BJ (cell line): ENCODE results near the gene EPOP. TPM values are rescaled to one million over a fixed set of nuclear protein-coding genes. Genes with fewer than 3 reads are reported as not detected.

Experiments
- CTCF ChIA-PET: fragments of 350-600 bp; formaldehyde crosslinking; extraction: SDS; loops from one replicate; lab custom pipeline; 2021; ENCODE audit warnings: antibody characterized with exemption, inconsistent platforms; lab: Yijun Ruan, JAX
- POLR2A ChIA-PET: fragments of 300-600 bp; sonication (Branson Sonifier 250); formaldehyde crosslinking; extraction: SDS; loops from one replicate; lab custom pipeline; 2021; ENCODE audit warnings: antibody characterized with exemption; lab: Charles Lee
- DNase-seq: peaks from one replicate; pipeline ENCODE4 v3.0.0-alpha.2; 2011; ENCODE audit warnings: low read depth
- H3K27me3 ChIP-seq: 2 replicates; pipeline ENCODE4 v1.6.0; 2011; ENCODE audit warnings: low read length; ENCODE audit not compliant: control insufficient read depth, insufficient read depth
- H3K36me3 ChIP-seq: 2 replicates; pipeline ENCODE4 v1.5.1; 2011; ENCODE audit warnings: low read length; ENCODE audit not compliant: control insufficient read depth, insufficient read depth
- H3K4me3 ChIP-seq: 2 replicates; pipeline ENCODE4 v1.5.1; 2011; ENCODE audit warnings: low read depth, mild to moderate bottlenecking, control low read depth, low read length
- CTCF ChIP-seq: IDR thresholded peaks from 2 replicates; pipeline ENCODE4 v1.5.1; 2011; ENCODE audit warnings: low read depth, mild to moderate bottlenecking, control low read depth, inconsistent platforms, low read length, moderate library complexity; ENCODE audit not compliant: insufficient read depth
- polyA plus RNA-seq: library from polyadenylated mRNA; depleted of rRNA; stranded (reverse); fragments of >200 nt; gene quantifications from 2 replicates; pipeline ENCODE4 v1.2.3, GENCODE V29; 2011

The EPOP gene
- polyA plus RNA-seq, 1 experiment = 0.52 TPM

DNA sequence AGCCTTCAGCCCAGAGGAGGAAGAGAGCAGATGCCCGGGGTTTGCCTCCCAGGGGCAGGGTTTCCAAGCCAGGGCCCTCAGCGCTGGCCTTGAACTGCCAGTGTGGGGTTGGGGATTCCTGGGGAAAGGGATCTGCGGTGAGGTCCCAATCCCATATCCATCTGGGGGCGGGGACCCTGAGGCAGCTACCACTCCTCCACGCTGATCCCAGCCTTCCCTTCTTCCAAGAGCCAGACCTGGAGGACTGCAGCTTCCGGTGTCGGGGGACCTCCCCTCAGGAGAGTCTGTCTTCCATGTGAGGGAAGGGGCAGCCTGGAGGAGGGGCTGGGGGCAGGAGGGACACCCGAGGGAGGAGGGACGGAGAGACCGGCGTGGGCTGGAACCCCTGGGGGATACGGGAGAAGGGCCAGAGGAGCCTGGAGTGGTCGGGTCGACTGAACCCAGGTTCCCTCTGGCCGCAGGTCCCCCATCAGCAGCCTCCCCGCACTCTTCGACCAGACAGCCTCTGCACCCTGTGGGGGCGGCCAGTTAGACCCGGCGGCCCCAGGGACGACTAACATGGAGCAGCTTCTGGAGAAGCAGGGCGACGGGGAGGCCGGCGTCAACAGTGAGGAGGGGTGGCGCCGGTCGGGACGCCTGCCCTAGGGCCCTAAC is 44.7 kb upstream of the EPOP start:
- H3K27me3 ChIP-seq = no peaks in the 10 kb centered on the region
- peaks cover 38% of the 10 kb centered on the region for H3K36me3 ChIP-seq
- POLR2A ChIA-PET = no interaction called here
- no peak overlapping the region for H3K4me3 ChIP-seq
- CTCF ChIA-PET = interaction anchor here (1.1 to 5.3 kb wide), 4 partner anchors 9 to 43 kb away, joined by 3 to 22 read pairs (median 6); partner anchors contain the start of gene CISD3
- no peak for DNase-seq
- TF ChIP-seq CTCF = no peak

DNA sequence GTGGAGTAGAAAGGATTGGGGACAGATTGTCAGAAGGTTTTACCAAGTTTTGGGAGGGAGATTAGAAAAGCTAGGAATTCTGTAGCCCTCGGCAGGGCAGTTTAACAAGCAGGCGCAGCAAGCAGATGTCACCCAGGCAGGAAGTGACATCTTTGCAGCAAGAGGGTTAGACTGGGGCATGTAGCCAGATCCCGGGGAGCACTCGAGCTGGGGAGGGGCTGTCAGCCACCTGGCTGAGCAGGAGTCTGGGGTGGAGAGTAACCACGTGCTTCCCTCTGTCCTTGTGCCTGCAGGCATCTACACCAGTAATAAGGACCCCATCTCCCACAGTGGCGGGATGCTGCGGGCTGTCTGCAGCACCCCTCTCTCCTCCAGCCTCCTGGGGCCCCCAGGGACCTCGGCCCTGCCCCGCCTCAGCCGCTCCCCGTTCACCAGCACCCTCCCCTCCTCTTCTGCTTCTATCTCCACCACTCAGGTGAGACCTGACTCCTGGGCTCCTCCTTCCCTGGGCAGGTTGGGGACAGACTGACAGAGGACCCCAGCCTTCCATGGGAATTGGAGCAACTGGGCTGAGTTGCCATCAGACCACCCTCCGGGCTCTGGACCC is 42.5 kb upstream of the EPOP start:
- POLR2A ChIA-PET = no interaction called here
- Histone ChIP-seq H3K4me3 (no peak overlapping the region), H3K36me3 (peaks cover 41% of the 10 kb centered on the region), H3K27me3 (no peaks in the 10 kb centered on the region)
- CTCF ChIA-PET = interaction anchor here (5.3 kb wide), 1 partner anchor 11 kb away, joined by 22 read pairs; no protein-coding TSS in a partner anchor
- no peak for DNase-seq
- TF ChIP-seq CTCF = no peak

DNA sequence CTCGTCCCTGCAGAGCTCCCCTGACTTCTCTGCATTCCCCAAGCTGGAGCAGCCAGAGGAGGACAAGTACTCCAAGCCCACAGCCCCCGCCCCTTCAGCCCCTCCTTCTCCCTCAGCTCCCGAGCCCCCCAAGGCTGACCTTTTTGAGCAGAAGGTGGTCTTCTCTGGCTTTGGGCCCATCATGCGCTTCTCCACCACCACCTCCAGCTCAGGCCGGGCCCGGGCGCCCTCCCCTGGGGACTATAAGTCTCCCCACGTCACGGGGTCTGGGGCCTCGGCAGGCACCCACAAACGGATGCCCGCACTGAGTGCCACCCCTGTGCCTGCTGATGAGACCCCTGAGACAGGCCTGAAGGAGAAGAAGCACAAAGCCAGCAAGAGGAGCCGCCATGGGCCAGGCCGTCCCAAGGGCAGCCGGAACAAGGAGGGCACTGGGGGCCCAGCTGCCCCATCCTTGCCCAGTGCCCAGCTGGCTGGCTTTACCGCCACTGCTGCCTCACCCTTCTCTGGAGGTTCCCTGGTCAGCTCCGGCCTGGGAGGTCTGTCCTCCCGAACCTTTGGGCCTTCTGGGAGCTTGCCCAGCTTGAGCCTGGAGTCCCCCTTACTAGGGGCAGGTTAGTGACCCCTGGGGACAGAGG is 41.7 kb upstream of the EPOP start:
- ChIA-PET POLR2A (no interaction called here), CTCF (interaction anchor here (1.2 to 5.3 kb wide), 3 partner anchors 10 to 19 kb away, joined by 4 to 22 read pairs (median 8); no protein-coding TSS in a partner anchor)
- Histone ChIP-seq H3K36me3 (peaks cover 42% of the 10 kb centered on the region), H3K4me3 (no peak overlapping the region), H3K27me3 (no peaks in the 10 kb centered on the region)
- TF ChIP-seq CTCF = no peak
- DNase-seq = no peak

DNA sequence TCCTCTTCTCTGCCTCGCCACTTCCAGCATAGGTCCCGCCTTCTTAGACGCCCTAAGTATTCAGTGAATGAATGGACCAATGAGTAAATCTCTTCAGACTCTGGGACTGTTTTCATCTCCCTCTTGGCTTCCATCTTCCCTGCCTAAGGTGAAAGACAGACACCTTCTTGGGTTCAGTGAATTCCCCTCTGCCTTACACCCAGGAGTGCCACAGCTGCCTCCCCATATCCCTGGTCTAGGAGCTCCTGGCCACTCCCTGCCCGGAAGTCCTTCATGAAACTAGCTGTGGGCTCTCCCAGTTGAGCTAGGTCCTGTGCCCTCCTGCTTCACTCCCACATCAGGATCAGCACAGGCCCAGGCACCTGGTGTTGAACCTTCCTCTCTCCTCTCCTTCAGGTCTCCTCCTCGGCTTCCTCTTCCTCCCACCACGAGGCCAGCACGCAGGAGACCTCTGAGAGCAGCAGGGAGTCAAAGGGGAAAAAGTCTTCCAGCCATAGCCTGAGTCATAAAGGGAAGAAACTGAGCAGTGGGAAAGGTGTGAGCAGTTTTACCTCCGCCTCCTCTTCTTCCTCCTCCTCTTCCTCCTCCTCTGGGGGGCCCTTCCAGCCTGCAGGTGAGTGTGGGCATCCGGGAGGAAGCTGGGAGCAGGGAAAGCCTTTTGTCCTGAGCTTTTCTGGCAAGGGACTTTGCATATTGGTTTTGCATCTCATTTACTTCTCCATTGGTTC is 40.6 kb upstream of the EPOP start:
- CTCF ChIA-PET = interaction anchor here (1.0 to 5.3 kb wide), 4 partner anchors 9 to 48 kb away, joined by 4 to 22 read pairs (median 6); no protein-coding TSS in a partner anchor
- Histone ChIP-seq H3K4me3 (no peak overlapping the region), H3K27me3 (no peaks in the 10 kb centered on the region), H3K36me3 (peaks cover 42% of the 10 kb centered on the region)
- no peak for TF ChIP-seq CTCF
- POLR2A ChIA-PET = no interaction called here
- no peak for DNase-seq
